Neural crest cell (in vitro differentiated cells): ENCODE results near the gene DIP2B. TPM values are rescaled to one million over a fixed set of nuclear protein-coding genes. Genes with fewer than 3 reads are reported as not detected.
A peak's percentile ranks its signal among the peaks of the same experiment; 100 is the strongest.

Experiments
- DNase-seq: peaks from one replicate; pipeline ENCODE4 v3.0.0; 2021; ENCODE audit warnings: low read depth, mixed read lengths, low spot score
- H3K27ac Mint-ChIP-seq: one replicate; pipeline ENCODE4 v1.8.0; 2021; ENCODE audit warnings: mild to moderate bottlenecking, mixed read lengths; ENCODE audit not compliant: unreplicated experiment
- H3K27me3 Mint-ChIP-seq: 2 replicates; pipeline ENCODE4 v1.8.0; 2021; ENCODE audit warnings: low read depth, mild to moderate bottlenecking, mixed read lengths
- H3K36me3 Mint-ChIP-seq: 2 replicates; pipeline ENCODE4 v1.8.0; 2021; ENCODE audit warnings: low read depth, mild to moderate bottlenecking, mixed read lengths
- H3K4me1 Mint-ChIP-seq: 2 replicates; pipeline ENCODE4 v1.8.0; 2021; ENCODE audit warnings: mixed read lengths
- H3K4me3 Mint-ChIP-seq: one replicate; pipeline ENCODE4 v1.8.0; 2021; ENCODE audit warnings: mild to moderate bottlenecking, mixed read lengths
- H3K9me3 Mint-ChIP-seq: 2 replicates; pipeline ENCODE4 v1.8.0; 2021; ENCODE audit warnings: mixed read lengths
- CTCF ChIP-seq: fragments of 200-600 bp; sonication (generic); conservative IDR thresholded peaks from 2 replicates; pipeline ENCODE4 v1.5.0; 2021; ENCODE audit warnings: antibody characterized with exemption, mild to moderate bottlenecking
- total RNA-seq: library from RNA; stranded (reverse); gene quantifications from 2 replicates; pipeline ENCODE4 v1.2.1, GENCODE V29; 2021

Gene DIP2B
- total RNA-seq, 1 donor from 2014 or later = 39.4 TPM

- Mint-ChIP-seq H3K27ac (peak overlapping the region; percentile 46), H3K27me3 (no peaks in the 10 kb centered on the region), H3K4me3 (no peak overlapping the region), H3K9me3 (no peaks in the 10 kb centered on the region), H3K36me3 (no peaks in the 10 kb centered on the region), H3K4me1 (peaks cover 18% of the 10 kb centered on the region)
- no peak for DNase-seq
- no peak for TF ChIP-seq CTCF
Measured at GRCh38 chr12:50597200-50598195, 92.7 kb downstream of the DIP2B start.

- TF ChIP-seq CTCF = no peak
- H3K27me3 Mint-ChIP-seq = no peaks in the 10 kb centered on the region
- DNase-seq = no peak
- no peak overlapping the region for H3K4me3 Mint-ChIP-seq
- H3K4me1 Mint-ChIP-seq = peaks cover 18% of the 10 kb centered on the region
- H3K36me3 Mint-ChIP-seq = no peaks in the 10 kb centered on the region
- no peaks in the 10 kb centered on the region for H3K9me3 Mint-ChIP-seq
- H3K27ac Mint-ChIP-seq = no peak overlapping the region
Measured at GRCh38 chr12:50598321-50598862, 93.6 kb downstream of the DIP2B start.

- no peaks in the 10 kb centered on the region for H3K9me3 Mint-ChIP-seq
- H3K4me1 Mint-ChIP-seq = peaks cover 18% of the 10 kb centered on the region
- H3K27ac Mint-ChIP-seq = no peak overlapping the region
- no peak for DNase-seq
- no peak overlapping the region for H3K4me3 Mint-ChIP-seq
- TF ChIP-seq CTCF = no peak
- no peaks in the 10 kb centered on the region for H3K36me3 Mint-ChIP-seq
- H3K27me3 Mint-ChIP-seq = no peaks in the 10 kb centered on the region
Measured at GRCh38 chr12:50599366-50600095, 94.7 kb downstream of the DIP2B start.

GRCh38 chr12:50600364-50600763, 95.6 kb downstream of the DIP2B start:
- H3K27me3 Mint-ChIP-seq = no peaks in the 10 kb centered on the region
- no peak overlapping the region for H3K27ac Mint-ChIP-seq
- no peaks in the 10 kb centered on the region for H3K36me3 Mint-ChIP-seq
- H3K4me3 Mint-ChIP-seq = no peak overlapping the region
- H3K4me1 Mint-ChIP-seq = peaks cover 18% of the 10 kb centered on the region
- no peak for DNase-seq
- no peak for TF ChIP-seq CTCF
- H3K9me3 Mint-ChIP-seq = no peaks in the 10 kb centered on the region

GRCh38 chr12:50603817-50604639, 99.2 kb downstream of the DIP2B start:
- Mint-ChIP-seq H3K4me1 (peaks cover 5% of the 10 kb centered on the region), H3K9me3 (no peaks in the 10 kb centered on the region), H3K36me3 (no peaks in the 10 kb centered on the region), H3K4me3 (no peak overlapping the region), H3K27ac (no peak overlapping the region), H3K27me3 (no peaks in the 10 kb centered on the region)
- no peak for DNase-seq
- TF ChIP-seq CTCF = no peak
